NCI-H1436 (cell line): ENCODE data around the gene TDRD9.
A peak's percentile ranks its signal among the peaks of the same experiment; 100 is the strongest.

ENCODE experiments used
- DNase-seq: peaks from one replicate; lab custom pipeline; 2025; lab: John Stamatoyannopoulos, UW

TDRD9 gene

DNA sequence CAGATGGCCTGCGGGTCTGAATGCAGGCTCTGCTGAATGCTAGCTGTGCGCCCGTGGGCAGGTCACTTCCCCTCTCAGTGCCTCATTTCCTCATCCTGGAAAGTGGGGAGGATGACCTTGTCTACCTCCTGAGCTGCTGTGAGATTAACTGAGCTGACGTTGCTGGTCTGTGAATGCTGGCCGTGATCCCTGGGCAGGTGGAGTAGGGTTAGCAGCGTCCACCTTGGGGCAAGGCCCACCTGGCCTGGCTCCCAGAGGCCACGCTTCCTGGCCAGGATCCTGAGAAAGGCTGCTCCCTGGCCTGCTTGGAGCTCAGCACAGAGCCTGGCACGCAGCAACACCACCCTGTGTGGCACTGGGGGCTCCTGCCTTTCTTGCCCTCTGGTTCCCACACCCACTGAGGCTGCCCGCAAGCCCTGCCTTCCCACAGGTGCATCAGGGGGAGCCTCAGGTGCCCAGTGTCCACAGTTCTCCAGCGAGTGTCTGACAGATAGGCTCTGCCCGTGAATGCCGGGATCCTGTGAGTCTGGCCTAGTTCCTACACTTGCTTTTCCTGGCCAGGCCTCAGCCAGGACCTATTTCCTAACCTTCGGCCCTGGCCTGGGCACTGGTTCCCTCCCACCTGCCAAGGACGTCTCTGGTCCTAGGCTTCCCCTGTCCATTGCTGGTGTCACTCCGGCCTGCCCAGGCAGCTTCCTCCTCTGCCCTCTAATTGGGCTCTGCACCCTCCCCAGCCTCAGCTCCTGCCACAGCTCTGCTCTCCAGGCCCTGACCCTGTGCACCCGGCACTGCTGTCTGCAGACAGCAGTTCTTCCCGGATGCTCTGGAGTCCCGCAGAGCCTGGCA lies 37.2 kb upstream of the TDRD9 start:
- DNase-seq, result no peak

GRCh38 chr14:103891667-103892215 lies 36.5 kb upstream of the TDRD9 start:
- no peak for DNase-seq

- DNase-seq, result no peak
Observed at GRCh38 chr14:103892247-103892646, 36.0 kb upstream of the TDRD9 start.

DNA sequence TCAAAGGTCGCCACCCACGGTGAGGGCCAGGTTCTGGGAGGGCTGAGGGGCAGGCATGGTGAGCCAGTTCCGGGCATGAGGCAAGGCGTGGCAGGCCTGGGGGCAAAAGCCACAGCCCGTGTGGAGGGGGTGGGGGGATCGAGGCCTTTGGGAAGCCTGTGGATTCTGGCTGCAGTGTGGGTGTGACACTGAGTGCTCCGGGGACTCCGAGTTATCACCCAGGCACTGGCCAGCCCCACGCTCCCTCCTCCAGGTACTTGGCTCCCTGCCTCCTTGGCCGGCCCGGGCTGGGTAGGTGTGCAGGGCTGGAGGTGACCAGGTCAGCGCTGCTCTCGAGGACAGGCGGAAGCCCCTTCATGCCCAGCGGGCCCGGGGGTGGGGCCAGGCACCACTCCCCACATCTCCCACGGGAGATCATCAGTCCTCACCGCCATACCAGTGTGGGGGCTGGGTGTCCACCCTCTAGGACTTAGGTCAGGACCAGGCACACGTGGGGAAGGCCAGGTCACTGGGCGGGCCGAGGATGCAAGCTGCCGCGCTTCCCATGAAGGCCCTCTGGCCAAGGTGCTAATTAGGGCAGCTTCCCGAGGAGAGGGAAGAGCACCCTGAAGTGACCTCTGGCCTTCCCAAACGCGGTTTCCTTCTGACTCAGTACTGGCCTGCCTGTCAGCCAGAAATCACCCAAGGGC lies 34.1 kb upstream of the TDRD9 start:
- no peak for DNase-seq

- DNase-seq, result no peak
Observed at GRCh38 chr14:103894723-103895059, 33.6 kb upstream of the TDRD9 start.

GRCh38 chr14:103896578-103896977 lies 31.7 kb upstream of the TDRD9 start:
- no peak for DNase-seq

GRCh38 chr14:103897075-103897947 lies 30.9 kb upstream of the TDRD9 start:
- no peak for DNase-seq

DNA sequence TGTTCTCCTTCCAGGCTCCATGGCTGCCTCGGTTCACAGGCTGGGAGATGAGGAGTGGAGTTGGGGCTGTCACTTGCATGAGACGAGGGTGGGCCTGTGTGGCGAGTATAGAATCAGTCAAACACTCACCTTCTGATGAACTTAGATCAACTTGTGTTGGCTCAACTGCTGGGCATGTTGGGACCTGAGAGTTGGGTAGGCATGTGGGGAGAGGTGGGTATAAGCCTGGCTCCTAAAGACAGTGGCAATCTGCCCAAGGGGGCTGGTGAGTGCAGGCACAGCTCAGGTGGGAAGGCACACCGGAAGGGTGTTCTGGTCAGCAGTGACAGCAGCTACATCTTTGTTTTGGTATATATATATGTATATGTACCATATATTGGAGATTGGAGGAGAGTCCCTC lies 30.1 kb upstream of the TDRD9 start:
- no peak for DNase-seq

DNA sequence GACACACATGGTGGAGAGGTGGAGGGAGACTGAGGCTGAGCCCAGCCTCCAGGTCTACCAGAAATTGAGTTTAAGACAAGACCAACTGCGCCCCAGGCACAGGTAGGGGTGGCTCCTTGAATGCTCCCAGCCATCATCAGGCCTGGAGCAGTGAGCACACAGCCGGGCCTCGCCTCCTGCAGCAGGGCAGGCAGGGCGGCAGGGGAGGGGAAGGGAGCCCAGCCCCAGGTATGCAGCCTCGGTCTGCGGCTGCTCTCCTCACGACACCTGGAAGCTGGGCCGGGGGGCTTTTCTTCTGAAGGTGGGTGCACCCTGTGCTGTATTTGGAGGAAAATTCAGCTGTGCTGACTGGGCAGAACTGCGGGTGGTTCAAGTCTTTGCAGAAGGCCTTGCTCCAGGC lies 29.5 kb upstream of the TDRD9 start:
- no peak for DNase-seq

DNA sequence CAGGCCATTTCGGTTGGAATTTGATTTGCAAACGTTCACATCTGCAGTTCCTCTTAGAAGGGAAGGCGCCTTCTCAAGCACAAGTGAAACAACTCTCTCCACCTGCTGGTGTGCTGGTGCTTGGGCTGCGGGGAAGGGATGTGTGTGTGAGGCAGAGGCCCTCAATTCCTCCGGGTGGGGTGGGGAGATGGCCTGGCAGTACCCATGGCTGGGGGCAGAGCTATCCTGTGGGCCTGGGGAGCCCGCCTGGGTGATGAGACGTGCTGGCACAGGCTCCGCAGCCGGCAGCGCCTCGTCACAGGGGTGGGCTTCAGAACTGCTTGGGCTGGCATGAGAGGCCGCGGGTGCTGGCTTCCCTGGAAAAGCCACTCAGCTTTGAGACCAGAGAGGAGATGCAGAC lies 28.9 kb upstream of the TDRD9 start:
- no peak for DNase-seq

GRCh38 chr14:103899833-103900232 lies 28.4 kb upstream of the TDRD9 start:
- DNase-seq, result no peak

DNA sequence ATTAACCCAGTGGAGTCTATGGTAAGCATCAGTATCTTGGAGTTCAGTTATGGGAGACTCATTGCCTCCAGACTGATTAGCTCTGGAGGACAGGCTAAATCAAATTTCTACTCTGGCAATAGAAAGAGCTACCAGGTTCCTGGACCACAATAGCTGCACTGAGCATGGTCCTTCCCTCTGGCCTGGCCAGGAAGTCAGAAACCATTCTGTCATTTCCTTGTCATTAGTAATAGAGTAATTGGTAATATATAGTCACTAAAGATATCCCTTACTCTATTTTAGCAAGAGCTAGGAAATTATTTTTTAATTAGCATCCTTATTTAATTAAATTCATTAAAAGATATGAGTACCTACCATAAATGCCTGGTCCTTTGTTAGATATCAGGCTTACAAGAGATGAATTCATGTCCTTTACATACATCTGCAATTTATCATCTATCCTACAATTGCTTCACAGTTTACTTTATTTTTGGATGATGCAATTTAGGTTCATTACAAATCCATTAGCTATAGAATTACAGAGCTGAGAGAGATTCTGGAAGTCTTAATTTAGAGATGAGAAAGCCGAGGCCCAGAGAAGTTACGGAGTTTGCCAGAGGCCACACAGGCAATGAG lies 23.7 kb upstream of the TDRD9 start:
- DNase-seq, result no peak

GRCh38 chr14:103905842-103906456 lies 22.3 kb upstream of the TDRD9 start:
- DNase-seq, result no peak

DNA sequence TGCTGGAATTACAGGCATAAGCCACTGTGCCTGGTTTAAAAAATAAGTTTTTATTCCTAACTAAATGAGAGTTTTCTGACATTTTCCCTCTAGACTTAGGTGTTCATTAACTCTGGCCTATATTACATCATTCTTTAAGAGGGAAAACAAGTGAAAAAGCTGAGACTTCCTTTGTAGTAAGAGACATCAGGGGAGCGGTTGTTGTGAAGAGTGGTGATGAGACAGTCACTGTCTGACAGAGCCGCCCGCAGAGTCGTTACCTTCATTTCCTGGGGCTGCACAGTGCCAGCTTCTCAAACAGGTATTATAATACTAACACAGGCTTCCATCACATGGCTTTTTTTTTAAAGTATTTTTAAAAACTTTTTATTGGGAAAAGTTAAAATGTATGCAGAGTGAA lies 19.7 kb upstream of the TDRD9 start:
- no peak for DNase-seq

DNA sequence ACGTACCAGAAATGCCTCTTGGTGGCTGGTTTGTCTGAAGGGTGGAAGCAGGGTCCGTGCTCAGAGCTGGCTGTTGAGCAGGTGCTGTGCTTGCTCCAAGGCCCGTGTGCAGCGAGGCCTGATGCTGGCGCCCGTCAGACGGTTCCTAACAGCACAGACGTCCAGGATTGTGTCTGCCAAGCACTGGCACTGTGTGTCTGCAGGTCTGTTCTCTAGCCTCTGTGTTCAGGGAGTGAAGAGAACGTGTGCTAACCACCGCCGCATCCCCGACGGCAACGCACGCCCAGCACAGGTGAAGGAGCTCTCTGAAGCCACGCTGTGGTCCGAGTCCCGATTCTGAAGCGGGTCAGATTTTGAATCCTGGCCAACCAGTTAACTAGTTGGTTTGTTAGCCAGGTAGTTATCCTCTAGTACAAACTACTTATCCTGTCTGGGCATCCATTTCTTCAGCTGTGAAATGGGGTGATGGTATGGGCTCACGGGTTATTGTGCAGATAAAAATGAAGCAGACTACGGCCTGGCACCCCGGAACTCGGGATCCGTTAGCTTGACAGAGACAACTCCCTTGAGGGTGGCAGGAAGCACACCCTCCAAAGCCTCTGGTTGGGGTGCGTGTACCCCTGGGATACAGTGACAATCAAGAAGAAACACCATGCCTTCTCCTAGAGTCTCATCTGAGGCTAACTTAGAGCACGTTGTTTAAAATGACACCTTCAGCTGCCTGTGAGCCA lies 18.6 kb upstream of the TDRD9 start:
- DNase-seq, result no peak

- peak; percentile 86 for DNase-seq
Observed at GRCh38 chr14:103910262-103910935, 17.9 kb upstream of the TDRD9 start.

DNA sequence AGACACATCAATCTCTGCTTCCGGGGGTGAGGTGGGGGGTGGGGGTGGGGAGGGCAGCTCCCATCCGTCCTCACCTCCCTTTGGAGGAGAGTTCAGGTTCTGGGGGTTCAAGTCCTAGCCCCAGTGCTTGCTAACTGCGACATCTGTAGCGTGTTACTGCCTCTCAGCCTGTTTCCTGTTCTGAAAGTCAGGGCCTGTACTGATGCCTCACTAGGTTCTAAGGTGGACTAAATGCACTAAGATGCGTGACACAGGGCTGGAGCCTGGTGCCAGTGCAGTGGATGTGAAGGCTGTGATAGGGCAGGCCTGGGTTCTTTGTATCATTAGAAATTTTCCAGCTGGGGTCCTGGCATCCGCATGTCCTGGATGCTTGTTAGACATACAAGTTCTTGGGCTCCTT lies 17.3 kb upstream of the TDRD9 start:
- no peak for DNase-seq

- no peak for DNase-seq
Observed at GRCh38 chr14:103915616-103916015, 12.6 kb upstream of the TDRD9 start.

DNA sequence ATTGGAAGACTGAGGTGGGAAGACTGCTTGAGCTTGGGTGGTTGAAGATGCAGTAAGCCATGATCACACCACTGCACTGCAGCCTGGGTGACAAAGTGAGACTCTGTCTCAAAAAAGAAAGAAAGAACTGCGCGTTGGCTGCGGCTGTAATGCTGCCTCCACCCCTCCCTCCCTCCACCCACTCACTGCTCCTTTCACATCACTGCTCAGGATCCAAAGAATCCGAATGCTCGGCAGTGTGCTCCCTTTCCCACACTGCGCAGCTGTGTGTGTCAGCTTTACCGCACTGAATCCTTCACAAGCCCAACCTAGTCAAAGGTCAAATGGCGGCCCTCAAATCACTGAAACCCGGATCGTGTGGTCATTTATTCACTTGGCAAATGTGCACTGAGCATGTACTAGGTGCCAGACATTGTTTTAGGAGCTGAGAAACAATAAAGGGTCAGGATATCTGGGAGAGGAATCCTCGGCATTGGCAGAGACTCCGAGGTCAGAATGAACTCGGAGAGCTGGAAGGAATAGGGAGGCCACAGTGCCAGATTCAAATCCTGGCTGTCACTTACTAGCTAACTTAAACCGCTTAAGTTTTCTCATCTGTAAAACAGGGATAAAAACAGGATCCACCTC lies 11.5 kb upstream of the TDRD9 start:
- DNase-seq, result no peak
